GM23338 (cell line): ENCODE results near the gene OR3A2. TPM values are rescaled to one million over a fixed set of nuclear protein-coding genes. Genes with fewer than 3 reads are reported as not detected.
"Not testable (repeated sequence)": the region's sequence is repeated elsewhere in the genome, so short reads cannot be mapped to it uniquely, and the experiment has no call there.

ENCODE experiments used
- ATAC-seq: fragments of 200-7000 bp; cut with Tn5 transposase; 3 replicates; pipeline ENCODE4 v1.9.1; 2020
- DNase-seq: peaks from one replicate; pipeline ENCODE4 v3.0.0-alpha.2; 2015; ENCODE audit warnings: low spot score
- H2AFZ ChIP-seq: fragments of 200-600 bp; sonication (generic); 2 replicates; pipeline ENCODE4 v1.8.0; 2016; ENCODE audit warnings: antibody characterized with exemption, mild to moderate bottlenecking, moderate library complexity
- H3F3A ChIP-seq: fragments of 200-600 bp; sonication (generic); replicated peaks from 2 replicates; pipeline ENCODE4 v1.8.0; 2017; ENCODE audit warnings: antibody characterized with exemption, mixed run types, low read depth
- H3K27ac ChIP-seq: fragments of 200-600 bp; sonication (generic); 2 replicates; pipeline ENCODE4 v1.6.1; 2016; ENCODE audit warnings: low read depth
- H3K27me3 ChIP-seq: fragments of 200-600 bp; sonication (generic); 2 replicates; pipeline ENCODE4 v1.8.0; 2016; ENCODE audit warnings: mild to moderate bottlenecking, mixed run types, moderate library complexity; ENCODE audit not compliant: insufficient read depth
- H3K36me3 ChIP-seq: fragments of 200-600 bp; sonication (generic); 2 replicates; pipeline ENCODE4 v1.8.0; 2016; ENCODE audit warnings: mild to moderate bottlenecking; ENCODE audit not compliant: insufficient read depth
- H3K4me1 ChIP-seq: fragments of 200-600 bp; sonication (generic); 2 replicates; pipeline ENCODE4 v1.8.0; 2016; ENCODE audit warnings: mild to moderate bottlenecking, moderate library complexity; ENCODE audit not compliant: insufficient read depth
- H3K4me2 ChIP-seq: fragments of 200-600 bp; sonication (generic); 2 replicates; pipeline ENCODE4 v1.7.1; 2017; ENCODE audit warnings: mixed run types
- H3K4me3 ChIP-seq: fragments of 200-600 bp; sonication (generic); 2 replicates; pipeline ENCODE4 v1.6.1; 2016; ENCODE audit warnings: mixed run types
- H3K79me2 ChIP-seq: fragments of 200-600 bp; sonication (generic); replicated peaks from 2 replicates; pipeline ENCODE4 v1.8.0; 2017; ENCODE audit warnings: mild to moderate bottlenecking; ENCODE audit not compliant: insufficient read depth
- H3K9me2 ChIP-seq: fragments of 200-600 bp; sonication (generic); 2 replicates; pipeline ENCODE4 v1.8.0; 2017; ENCODE audit not compliant: insufficient read depth
- H4K20me1 ChIP-seq: fragments of 200-600 bp; sonication (generic); replicated peaks from 2 replicates; pipeline ENCODE4 v1.8.0; 2017; ENCODE audit warnings: mild to moderate bottlenecking; ENCODE audit not compliant: insufficient read depth
- H3K27ac Mint-ChIP-seq: 2 replicates; pipeline ENCODE4 v1.8.0; 2020; ENCODE audit warnings: inconsistent platforms, mild to moderate bottlenecking, moderate library complexity, mixed read lengths
- H3K27me3 Mint-ChIP-seq: 3 replicates; pipeline ENCODE4 v1.8.0; 2022; ENCODE audit warnings: low read depth, mild to moderate bottlenecking, moderate library complexity, mixed read lengths, inconsistent platforms; ENCODE audit not compliant: insufficient read depth, poor library complexity
- H3K36me3 Mint-ChIP-seq: 3 replicates; pipeline ENCODE4 v1.8.0; 2021; ENCODE audit warnings: low read depth, mild to moderate bottlenecking, inconsistent platforms, moderate library complexity, mixed read lengths
- H3K4me1 Mint-ChIP-seq: 3 replicates; pipeline ENCODE4 v1.8.0; 2020; ENCODE audit warnings: mild to moderate bottlenecking, inconsistent platforms, mixed read lengths
- H3K4me3 Mint-ChIP-seq: 3 replicates; pipeline ENCODE4 v1.8.0; 2021; ENCODE audit warnings: moderate library complexity, mild to moderate bottlenecking, inconsistent platforms, mixed read lengths
- H3K9me3 Mint-ChIP-seq: 3 replicates; pipeline ENCODE4 v1.8.0; 2020; ENCODE audit warnings: moderate library complexity, mild to moderate bottlenecking, inconsistent platforms, mixed read lengths
- REST ChIP-seq: IDR thresholded peaks from one replicate; pipeline ENCODE4 v1.6.1; 2018; ENCODE audit warnings: antibody characterized with exemption; ENCODE audit not compliant: unreplicated experiment
- ZNF462 ChIP-seq: fragments of 250-450 bp; sonication (Bioruptor Pico); IDR thresholded peaks from 2 replicates; pipeline ENCODE4 v1.5.0; 2020; ENCODE audit warnings: mild to moderate bottlenecking, moderate library complexity
- polyA plus RNA-seq: library from polyadenylated mRNA; unstranded; fragments of >200 nt; fragmentation: Nextera tagmentation; extraction: Ambion mirVana; gene quantifications from 2 replicates; pipeline ENCODE4 v1.2.1, GENCODE V29; 2016
- total RNA-seq: library from RNA; depleted of rRNA; stranded (reverse); fragments of >200 nt; shearing (Covaris generic); gene quantifications from 2 replicates; pipeline ENCODE4 v1.2.3, GENCODE V29; 2014

Gene OR3A2
- total and polyA plus RNA-seq, 2 experiments from 2014 or later = 1.1 to 1.4 TPM

- TF ChIP-seq REST (no peak), ZNF462 (no peak)
Observed at GRCh38 chr17:3411070-3411469, 25.0 kb upstream of the OR3A2 start, which contains the start of gene OR3A3 (continued).

- H3K9me3 Mint-ChIP-seq = peaks cover 60% of the 10 kb centered on the region
- H3K4me1 Mint-ChIP-seq, ATAC-seq: not testable (repeated sequence)
Observed at GRCh38 chr17:3403856-3404255, 17.7 kb upstream of the OR3A2 start.

More at GRCh38 chr17:3403856-3404255, 17.7 kb upstream of the OR3A2 start:
- H3K4me3 Mint-ChIP-seq, H3F3A ChIP-seq, H3K27ac ChIP-seq, H3K9me2 ChIP-seq, H3K4me2 ChIP-seq, H3K4me3 ChIP-seq, H3K27ac Mint-ChIP-seq, H2AFZ ChIP-seq, H3K27me3 Mint-ChIP-seq, H3K79me2 ChIP-seq, DNase-seq, H3K36me3 ChIP-seq, H3K27me3 ChIP-seq, H3K4me1 ChIP-seq, H3K36me3 Mint-ChIP-seq, H4K20me1 ChIP-seq: not testable (repeated sequence)
